GM18526 (cell line): Measurements from ENCODE around the gene WFDC2.

ENCODE experiments used
- POLR2A ChIP-seq: IDR thresholded peaks from 3 replicates; pipeline ENCODE4 v1.6.1; 2011; ENCODE audit not compliant: insufficient read length; ENCODE audit errors: extremely low read depth

WFDC2 gene

GRCh38 chr20:45469336-45470261, at the start of gene WFDC2:
Gene WFDC2, plus strand, starts transcription at chr20:45469753. Its CDS starts 29 bp downstream, at chr20:45469782.
- no peak for TF ChIP-seq POLR2A

- no peak for TF ChIP-seq POLR2A
Observed at GRCh38 chr20:45420125-45420524, 49.4 kb upstream of the WFDC2 start.

- TF ChIP-seq POLR2A, result no peak
Observed at GRCh38 chr20:45423700-45424099, 45.9 kb upstream of the WFDC2 start.

GRCh38 chr20:45425561-45425960, 44.0 kb upstream of the WFDC2 start:
- TF ChIP-seq POLR2A, result no peak

- no peak for TF ChIP-seq POLR2A
Observed at GRCh38 chr20:45426320-45427016, 43.1 kb upstream of the WFDC2 start.

- TF ChIP-seq POLR2A, result no peak
Observed at GRCh38 chr20:45427236-45428149, 42.1 kb upstream of the WFDC2 start.

GRCh38 chr20:45429618-45430017, 39.9 kb upstream of the WFDC2 start:
- TF ChIP-seq POLR2A, result no peak

- TF ChIP-seq POLR2A, result no peak
Observed at GRCh38 chr20:45432294-45432693, 37.3 kb upstream of the WFDC2 start.

- no peak for TF ChIP-seq POLR2A
Observed at GRCh38 chr20:45433316-45433715, 36.2 kb upstream of the WFDC2 start.

GRCh38 chr20:45433976-45434375, 35.6 kb upstream of the WFDC2 start:
- no peak for TF ChIP-seq POLR2A

GRCh38 chr20:45436732-45437485, 32.6 kb upstream of the WFDC2 start:
- no peak for TF ChIP-seq POLR2A

- no peak for TF ChIP-seq POLR2A
Observed at GRCh38 chr20:45440424-45440823, 29.1 kb upstream of the WFDC2 start.

GRCh38 chr20:45440891-45441685, 28.5 kb upstream of the WFDC2 start:
- TF ChIP-seq POLR2A, result no peak

- TF ChIP-seq POLR2A, result no peak
Observed at GRCh38 chr20:45441746-45442145, 27.8 kb upstream of the WFDC2 start.
